T-helper 1 cell treated with Interleukin-12 subunit alpha and Interleukin-12 subunit beta and Interleukin-4 antibody, amounts not matched to agents 30 ng/mL and 1 ng/mL, for 36 hours (primary cell): ENCODE results near the gene UNC93A. TPM values are rescaled to one million over a fixed set of nuclear protein-coding genes. Genes with fewer than 3 reads are reported as not detected.
"Not testable (repeated sequence)": the region's sequence is repeated elsewhere in the genome, so short reads cannot be mapped to it uniquely, and the experiment has no call there.

ENCODE experiments used
- intact Hi-C: fragments of 100-400 bp; cut with micrococcal nuclease; formaldehyde crosslinking; loops from one replicate; pipeline ENCODE4 v1.15.1; 2024
- total RNA-seq: library from RNA; stranded (reverse); gene quantifications from 2 replicates; pipeline ENCODE4 v1.2.3, GENCODE V29; 2022

Gene UNC93A
- total RNA-seq, 1 donor from 2014 or later, result not detected

GRCh38 chr6:167270499-167271311 lies 20.4 kb upstream of the UNC93A start:
- intact Hi-C loops, result no loop called here

GRCh38 chr6:167272151-167272550 lies 19.0 kb upstream of the UNC93A start:
- intact Hi-C loops, result no loop called here

GRCh38 chr6:167272696-167273379 lies 18.3 kb upstream of the UNC93A start:
- intact Hi-C loops, result no loop called here

- intact Hi-C loops, result no loop called here
These were observed 16.8 kb upstream of the UNC93A start for GRCh38 chr6:167274270-167274669.

- intact Hi-C loops, result no loop called here
These were observed 16.1 kb upstream of the UNC93A start for GRCh38 chr6:167275001-167275400.

GRCh38 chr6:167275436-167275835 lies 15.7 kb upstream of the UNC93A start:
- intact Hi-C loops, result no loop called here

GRCh38 chr6:167276772-167277533 lies 14.2 kb upstream of the UNC93A start:
- intact Hi-C loops, result no loop called here

- intact Hi-C loops, result not testable (repeated sequence)
These were observed 12.8 kb upstream of the UNC93A start for GRCh38 chr6:167278173-167278940.

GRCh38 chr6:167279766-167280446 lies 11.2 kb upstream of the UNC93A start:
- intact Hi-C loops, result no loop called here

- intact Hi-C loops, result not testable (repeated sequence)
These were observed 10.6 kb upstream of the UNC93A start for GRCh38 chr6:167280466-167280865.

- intact Hi-C loops, result no loop called here
These were observed 8.9 kb upstream of the UNC93A start for GRCh38 chr6:167282165-167282564.

GRCh38 chr6:167284565-167284964 lies 6.5 kb upstream of the UNC93A start:
- intact Hi-C loops, result not testable (repeated sequence)

- intact Hi-C loops, result no loop called here
These were observed 5.9 kb upstream of the UNC93A start for GRCh38 chr6:167285077-167285770.

- intact Hi-C loops, result loop anchor here (1.0 to 2.0 kb wide), 2 partner anchors 69 to 512 kb away; no protein-coding TSS in a partner anchor
These were observed 3.5 kb upstream of the UNC93A start for GRCh38 chr6:167287513-167288048.

- intact Hi-C loops, result loop anchor here (1.0 to 2.0 kb wide), 2 partner anchors 70 to 513 kb away; no protein-coding TSS in a partner anchor
These were observed 2.4 kb upstream of the UNC93A start for GRCh38 chr6:167288591-167289225.

- intact Hi-C loops, result loop anchor here (2.0 kb wide), 1 partner anchor 70 kb away; no protein-coding TSS in a partner anchor
These were observed 1.8 kb upstream of the UNC93A start for GRCh38 chr6:167289291-167289690.

- intact Hi-C loops, result no loop called here
These were observed 647 bp downstream of the UNC93A start for GRCh38 chr6:167291623-167292300.

- intact Hi-C loops, result no loop called here
These were observed 1.4 kb downstream of the UNC93A start for GRCh38 chr6:167292301-167293087.
